ENCODE measurements around the gene METTL1. TPM values are rescaled to one million over a fixed set of nuclear protein-coding genes. Genes with fewer than 3 reads are reported as not detected.

The METTL1 gene
- total and polyA plus RNA-seq, 4 donors, result 4.1 to 17.6 (median 12.1) TPM

- peaks cover 18% of the 10 kb centered on the region for H3K4me1 ChIP-seq (ENCODE audit: control insufficient read depth, insufficient read depth, low read length)
- DNase-seq (ENCODE audit: low read depth in 4 of 6, low spot score in 6 of 6), result peak in 2 of 6 donors; percentile 63 to 70
- 0% methylated on average over 49 of the region's 67 CpGs for WGBS (ENCODE audit: insufficient coverage)
- H3K27me3 ChIP-seq (ENCODE audit: control insufficient read depth, insufficient read depth, low read length), result peaks cover 4% of the 10 kb centered on the region
- no peaks in the 10 kb centered on the region for H3K9me3 ChIP-seq (ENCODE audit: control insufficient read depth, insufficient read depth, low read length)
- H3K36me3 ChIP-seq (ENCODE audit: control insufficient read depth, insufficient read depth, low read length), result peaks cover 12% of the 10 kb centered on the region
- H3K4me3 ChIP-seq (ENCODE audit: low read depth, low read length), result peak within 1 kb of the TSS; percentile 99
- H3K27ac ChIP-seq (ENCODE audit: low read depth, low read length), result peak within 1 kb of the TSS; percentile 94
Observed at GRCh38 chr12:57772429-57773322, 771 bp upstream of the METTL1 start, which contains the start of gene EEF1AKMT3. Gene EEF1AKMT3 (plus strand): TSS chr12:57772614. CDS start chr12:57772725, 111 bp downstream.

DNA sequence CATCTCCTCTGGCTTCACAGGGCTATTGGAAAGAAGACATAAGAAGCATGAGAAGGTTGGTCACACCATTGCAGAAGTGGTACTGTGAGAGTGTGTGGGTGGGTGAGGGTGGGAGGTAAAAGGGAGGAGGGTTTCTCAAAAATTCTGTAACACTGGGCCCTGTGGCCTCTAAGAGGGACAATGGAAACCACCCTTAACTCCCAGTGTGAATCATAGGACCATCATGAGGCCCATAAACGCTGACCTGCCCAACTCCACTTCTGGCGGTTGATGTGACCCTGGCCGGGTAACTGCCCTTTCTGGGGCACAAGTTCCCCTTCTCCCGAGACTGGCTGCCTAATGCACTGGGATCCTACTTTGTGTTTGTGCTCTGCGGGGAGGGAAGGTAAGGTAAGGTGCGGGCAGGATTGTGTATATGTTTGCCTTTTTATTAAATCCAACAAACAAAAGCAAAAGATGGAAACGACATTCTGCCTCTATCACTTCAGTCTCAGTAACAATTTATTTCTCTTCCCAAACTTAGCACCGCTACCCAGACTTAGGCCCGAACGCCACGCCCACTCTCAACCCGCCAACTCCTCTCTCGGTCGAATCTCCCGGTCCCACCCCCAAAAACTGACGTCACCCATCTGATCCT, 551 bp downstream of the METTL1 start:
- Histone ChIP-seq H3K4me3 (ENCODE audit: low read depth, low read length) (peak overlapping the region; percentile 99), H3K27ac (ENCODE audit: low read depth, low read length) (peak overlapping the region; percentile 94), H3K9me3 (ENCODE audit: control insufficient read depth, insufficient read depth, low read length) (no peaks in the 10 kb centered on the region), H3K36me3 (ENCODE audit: control insufficient read depth, insufficient read depth, low read length) (peaks cover 12% of the 10 kb centered on the region), H3K27me3 (ENCODE audit: control insufficient read depth, insufficient read depth, low read length) (peaks cover 17% of the 10 kb centered on the region), H3K4me1 (ENCODE audit: control insufficient read depth, insufficient read depth, low read length) (peaks cover 26% of the 10 kb centered on the region)
- DNase-seq (ENCODE audit: low read depth in 4 of 6, low spot score in 6 of 6), result peak in 5 of 6 donors; percentile 76 to 97 (median 85)
- WGBS (ENCODE audit: insufficient coverage), result 0% methylated on average over 13 of the region's 16 CpGs

DNA sequence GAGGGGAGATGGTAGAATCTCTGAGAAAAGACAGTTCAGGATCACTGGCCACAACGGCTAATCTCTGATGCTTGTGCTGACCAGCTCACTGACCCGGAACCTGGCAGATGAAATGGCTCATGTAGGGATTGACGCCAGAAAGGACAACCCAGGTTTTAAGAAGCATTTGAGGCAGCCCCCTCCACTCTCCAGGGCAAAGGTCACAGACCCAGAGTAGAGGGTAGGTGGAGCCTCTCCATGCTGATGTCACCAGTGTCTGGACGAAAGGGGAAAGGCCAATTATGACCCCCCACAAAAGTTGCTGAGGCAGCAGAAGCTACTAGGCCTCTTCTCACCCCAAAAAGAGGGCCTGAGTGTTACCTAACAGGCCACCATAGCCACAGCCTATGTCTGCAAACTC, 1.2 kb downstream of the METTL1 start:
- Histone ChIP-seq H3K27ac (ENCODE audit: low read depth, low read length) (no peak overlapping the region), H3K4me3 (ENCODE audit: low read depth, low read length) (no peak overlapping the region), H3K36me3 (ENCODE audit: control insufficient read depth, insufficient read depth, low read length) (peaks cover 11% of the 10 kb centered on the region), H3K4me1 (ENCODE audit: control insufficient read depth, insufficient read depth, low read length) (peaks cover 32% of the 10 kb centered on the region), H3K9me3 (ENCODE audit: control insufficient read depth, insufficient read depth, low read length) (no peaks in the 10 kb centered on the region), H3K27me3 (ENCODE audit: control insufficient read depth, insufficient read depth, low read length) (peaks cover 23% of the 10 kb centered on the region)
- no peak for DNase-seq (ENCODE audit: low read depth in 4 of 6, low spot score in 6 of 6)
- WGBS (ENCODE audit: insufficient coverage), result 77% methylated on average over 3 of the region's 4 CpGs

GRCh38 chr12:57769594-57769993, 2.3 kb downstream of the METTL1 start:
- Histone ChIP-seq H3K27me3 (ENCODE audit: control insufficient read depth, insufficient read depth, low read length) (peaks cover 34% of the 10 kb centered on the region), H3K36me3 (ENCODE audit: control insufficient read depth, insufficient read depth, low read length) (peaks cover 7% of the 10 kb centered on the region), H3K4me3 (ENCODE audit: low read depth, low read length) (no peak overlapping the region), H3K4me1 (ENCODE audit: control insufficient read depth, insufficient read depth, low read length) (peaks cover 44% of the 10 kb centered on the region), H3K9me3 (ENCODE audit: control insufficient read depth, insufficient read depth, low read length) (no peaks in the 10 kb centered on the region), H3K27ac (ENCODE audit: low read depth, low read length) (no peak overlapping the region)
- 97% methylated on average over 8 of the region's 11 CpGs for WGBS (ENCODE audit: insufficient coverage)
- no peak for DNase-seq (ENCODE audit: low read depth in 4 of 6, low spot score in 6 of 6)

- Histone ChIP-seq H3K36me3 (ENCODE audit: control insufficient read depth, insufficient read depth, low read length) (peaks cover 7% of the 10 kb centered on the region), H3K9me3 (ENCODE audit: control insufficient read depth, insufficient read depth, low read length) (no peaks in the 10 kb centered on the region), H3K4me1 (ENCODE audit: control insufficient read depth, insufficient read depth, low read length) (peaks cover 38% of the 10 kb centered on the region), H3K27me3 (ENCODE audit: control insufficient read depth, insufficient read depth, low read length) (peaks cover 51% of the 10 kb centered on the region), H3K27ac (ENCODE audit: low read depth, low read length) (no peak overlapping the region), H3K4me3 (ENCODE audit: low read depth, low read length) (no peak overlapping the region)
- WGBS (ENCODE audit: insufficient coverage), result 100% methylated on average over 2 of the region's 3 CpGs
- DNase-seq (ENCODE audit: low read depth in 4 of 6, low spot score in 6 of 6), result no peak
Observed at GRCh38 chr12:57767876-57768275, 4.0 kb downstream of the METTL1 start.

- Histone ChIP-seq H3K9me3 (ENCODE audit: control insufficient read depth, insufficient read depth, low read length) (no peaks in the 10 kb centered on the region), H3K27ac (ENCODE audit: low read depth, low read length) (no peak overlapping the region), H3K36me3 (ENCODE audit: control insufficient read depth, insufficient read depth, low read length) (peaks cover 7% of the 10 kb centered on the region), H3K27me3 (ENCODE audit: control insufficient read depth, insufficient read depth, low read length) (peaks cover 53% of the 10 kb centered on the region), H3K4me3 (ENCODE audit: low read depth, low read length) (no peak overlapping the region), H3K4me1 (ENCODE audit: control insufficient read depth, insufficient read depth, low read length) (peaks cover 35% of the 10 kb centered on the region)
- DNase-seq (ENCODE audit: low read depth in 4 of 6, low spot score in 6 of 6), result no peak
Observed at GRCh38 chr12:57767305-57767698, 4.6 kb downstream of the METTL1 start.

- peaks cover 33% of the 10 kb centered on the region for H3K4me1 ChIP-seq (ENCODE audit: control insufficient read depth, insufficient read depth, low read length)
- no peak within 1 kb of the TSS for H3K27ac ChIP-seq (ENCODE audit: low read depth, low read length)
- H3K9me3 ChIP-seq (ENCODE audit: control insufficient read depth, insufficient read depth, low read length), result no peaks in the 10 kb centered on the region
- 1% methylated on average over 33 of the region's 38 CpGs for WGBS (ENCODE audit: insufficient coverage)
- peaks cover 53% of the 10 kb centered on the region for H3K27me3 ChIP-seq (ENCODE audit: control insufficient read depth, insufficient read depth, low read length)
- peaks cover 10% of the 10 kb centered on the region for H3K36me3 ChIP-seq (ENCODE audit: control insufficient read depth, insufficient read depth, low read length)
- no peak within 1 kb of the TSS for H3K4me3 ChIP-seq (ENCODE audit: low read depth, low read length)
- no peak for DNase-seq (ENCODE audit: low read depth in 4 of 6, low spot score in 6 of 6)
Observed at GRCh38 chr12:57766464-57767304, 5.2 kb downstream of the METTL1 start, which contains the start of gene CYP27B1. Gene CYP27B1 (minus strand): TSS chr12:57767078. CDS start chr12:57767041, 37 bp downstream.

GRCh38 chr12:57765698-57766463, 6.0 kb downstream of the METTL1 start:
- 4% methylated on average over 35 of the region's 40 CpGs for WGBS (ENCODE audit: insufficient coverage)
- Histone ChIP-seq H3K4me3 (ENCODE audit: low read depth, low read length) (no peak overlapping the region), H3K4me1 (ENCODE audit: control insufficient read depth, insufficient read depth, low read length) (peaks cover 28% of the 10 kb centered on the region), H3K27me3 (ENCODE audit: control insufficient read depth, insufficient read depth, low read length) (peaks cover 53% of the 10 kb centered on the region), H3K27ac (ENCODE audit: low read depth, low read length) (no peak overlapping the region), H3K9me3 (ENCODE audit: control insufficient read depth, insufficient read depth, low read length) (no peaks in the 10 kb centered on the region), H3K36me3 (ENCODE audit: control insufficient read depth, insufficient read depth, low read length) (peaks cover 15% of the 10 kb centered on the region)
- no peak for DNase-seq (ENCODE audit: low read depth in 4 of 6, low spot score in 6 of 6)
